Endothelial cell of umbilical vein (primary cell): ENCODE data around the gene FLNB. TPM values are rescaled to one million over a fixed set of nuclear protein-coding genes. Genes with fewer than 3 reads are reported as not detected.

Source experiments
- BruUV-seq: library from RNA; stranded (reverse); fragments of 400-500 nt; replicated peaks from 2 replicates; lab custom pipeline; 2021; lab: Mats Ljungman, UMichigan
- CTCF ChIA-PET: fragments of 300-600, 350-600 bp; sonication (Branson Sonifier 250); formaldehyde crosslinking; loops from one replicate; lab custom pipeline; 2021; ENCODE audit warnings: antibody characterized with exemption, inconsistent platforms; lab: Charles Lee
- POLR2A ChIA-PET: fragments of 300-600, 350-600 bp; sonication (Branson Sonifier 250); formaldehyde crosslinking; loops from one replicate; lab custom pipeline; 2021; ENCODE audit warnings: antibody characterized with exemption, inconsistent platforms; lab: Charles Lee
- DNase-seq: peaks from one replicate; pipeline ENCODE4 v3.0.0-alpha.2; 2011; ENCODE audit warnings: low read depth, low spot score
- FAIRE-seq: peaks from 2 replicates; lab custom pipeline; 2011; peaks lifted over from hg19 to GRCh38; lab: Jason Lieb, UNC
- H2AFZ ChIP-seq: 2 replicates; pipeline ENCODE4 v1.6.0; 2012; ENCODE audit warnings: low read depth, low read length, control low read depth, inconsistent platforms
- H3K27ac ChIP-seq: 2 replicates; pipeline ENCODE4 v1.5.1; 2011; ENCODE audit warnings: low read depth, mild to moderate bottlenecking, control low read depth, low read length, moderate library complexity; ENCODE audit not compliant: insufficient read depth
- H3K27me3 ChIP-seq, 2 experiments: 2 replicates each; pipeline versions ENCODE4 v1.6.0 to v1.6.1; 2011; ENCODE audit warnings: low read length in 2 of 2, mixed read lengths in 1 of 2; ENCODE audit not compliant: control insufficient read depth in 2 of 2, insufficient read depth in 2 of 2
- H3K36me3 ChIP-seq, 2 experiments: 2 replicates in 1 of 2; 3 replicates in 1 of 2; pipeline ENCODE4 v1.5.1; 2011; ENCODE audit warnings: low read length in 2 of 2, mild to moderate bottlenecking in 1 of 2, moderate library complexity in 1 of 2; ENCODE audit not compliant: control insufficient read depth in 2 of 2, insufficient read depth in 2 of 2; ENCODE audit errors: extremely low read depth in 1 of 2
- H3K4me1 ChIP-seq: 3 replicates; pipeline ENCODE4 v1.5.1; 2011; ENCODE audit warnings: mild to moderate bottlenecking, low read length; ENCODE audit not compliant: control insufficient read depth, insufficient read depth; ENCODE audit errors: extremely low read depth
- H3K4me2 ChIP-seq: 2 replicates; pipeline ENCODE4 v1.6.1; 2011; ENCODE audit warnings: low read length, control low read depth, mixed read lengths; ENCODE audit not compliant: insufficient read depth
- H3K4me3 ChIP-seq, 3 experiments: fragments of 200-600 bp in 1 of 3; sonication (generic), shearing (Covaris generic) in 1 of 3; replicated peaks in 1 of 3; 2 replicates each; pipeline ENCODE4 v1.5.1; 2011 to 2016; ENCODE audit warnings: control low read depth in 3 of 3, low read length in 3 of 3, mild to moderate bottlenecking in 2 of 3, inconsistent platforms in 1 of 3, low read depth in 1 of 3, moderate library complexity in 1 of 3; ENCODE audit not compliant: insufficient read depth in 1 of 3
- H3K79me2 ChIP-seq: 2 replicates; pipeline ENCODE4 v1.6.0; 2012; ENCODE audit warnings: low read length, inconsistent platforms; ENCODE audit not compliant: control insufficient read depth, insufficient read depth
- H3K9ac ChIP-seq: replicated peaks from 2 replicates; pipeline ENCODE3; 2011; ENCODE audit warnings: low read length, control low read depth; ENCODE audit not compliant: insufficient read depth; ENCODE audit errors: extremely low read depth
- H3K9me1 ChIP-seq: replicated peaks from 3 replicates; pipeline ENCODE4 v1.6.0; 2011; ENCODE audit warnings: mild to moderate bottlenecking, low read length; ENCODE audit not compliant: control insufficient read depth, insufficient read depth; ENCODE audit errors: extremely low read depth
- H3K9me3 ChIP-seq: replicated peaks from 2 replicates; pipeline ENCODE4 v1.5.1; 2012; ENCODE audit warnings: low read length, inconsistent platforms; ENCODE audit not compliant: control insufficient read depth, insufficient read depth
- H4K20me1 ChIP-seq: replicated peaks from 2 replicates; pipeline ENCODE3; 2011; ENCODE audit warnings: mild to moderate bottlenecking, low read length; ENCODE audit not compliant: control insufficient read depth, insufficient read depth; ENCODE audit errors: extremely low read depth
- CTCF ChIP-seq, 2 donors: IDR thresholded peaks; 1 replicate in 1 of 2; 2 replicates in 1 of 2; pipeline ENCODE4 v1.5.1; 2011; ENCODE audit warnings: low read length in 2 of 2, mild to moderate bottlenecking in 2 of 2, moderate library complexity in 2 of 2, control low read depth in 1 of 2, inconsistent platforms in 1 of 2, low read depth in 1 of 2; ENCODE audit not compliant: insufficient read depth in 1 of 2; ENCODE audit errors: extremely low read depth in 1 of 2
- EZH2 ChIP-seq: IDR thresholded peaks from 2 replicates; pipeline ENCODE4 v1.6.1; 2012; ENCODE audit warnings: borderline replicate concordance, low read depth, mild to moderate bottlenecking, moderate library complexity, low read length, inconsistent platforms; ENCODE audit not compliant: severe bottlenecking
- FOS ChIP-seq: IDR thresholded peaks from 2 replicates; pipeline ENCODE4 v1.6.1; 2011; ENCODE audit warnings: mild to moderate bottlenecking, low read length, moderate library complexity, borderline replicate concordance; ENCODE audit not compliant: insufficient read depth
- GATA2 ChIP-seq: IDR thresholded peaks from 2 replicates; pipeline ENCODE4 v1.7.0; 2011; ENCODE audit warnings: low read depth, mild to moderate bottlenecking, moderate library complexity, mixed read lengths, low read length; ENCODE audit not compliant: insufficient read length, insufficient read depth
- JUN ChIP-seq: IDR thresholded peaks from 2 replicates; pipeline ENCODE4 v1.6.1; 2011; ENCODE audit warnings: borderline replicate concordance, low read depth; ENCODE audit not compliant: insufficient read length, insufficient read depth
- MAX ChIP-seq: IDR thresholded peaks from 2 replicates; pipeline ENCODE4 v1.6.1; 2011; ENCODE audit not compliant: insufficient read depth, insufficient read length
- POLR2A ChIP-seq: IDR thresholded peaks from 2 replicates; pipeline ENCODE4 v1.6.1; 2012; ENCODE audit warnings: low read depth, mild to moderate bottlenecking, control low read depth, low read length
- POLR2AphosphoS5 ChIP-seq: IDR thresholded peaks from 2 replicates; pipeline ENCODE4 v1.6.1; 2012; ENCODE audit warnings: low read depth, mild to moderate bottlenecking, control low read depth, low read length, moderate library complexity; ENCODE audit not compliant: insufficient read depth
- dilution Hi-C: fragments of 300-500 bp; cut with MboI; formaldehyde crosslinking; loops from one replicate; pipeline ENCODE4 v1.15.0; 2019; ENCODE audit warnings: low sequenced_read_pairs; ENCODE audit not compliant: extremely low pct_ligation_motif_present
- intact Hi-C: fragments of 100-400 bp; cut with micrococcal nuclease; formaldehyde crosslinking; loops from one replicate; pipeline ENCODE4 v1.10.0; 2022
- polyA plus RNA-seq, 4 experiments: library from polyadenylated mRNA; depleted of rRNA in 3 of 4; stranded (reverse) in 3 of 4; unstranded in 1 of 4; fragments of >200 nt; gene quantifications; 2 replicates each; pipeline versions ENCODE4 v1.2.1 to v1.2.3, GENCODE V29; 2011 to 2012; ENCODE audit warnings: missing spikeins in 1 of 4
- total RNA-seq: library from RNA; stranded (reverse); gene quantifications from 2 replicates; pipeline ENCODE4 v1.2.3, GENCODE V29; 2021

Gene FLNB
- total and polyA plus RNA-seq, 2 donors (not counting 3 experiments of a cell fraction or from before 2014, with no cell fraction given): 479 to 670 TPM

DNA sequence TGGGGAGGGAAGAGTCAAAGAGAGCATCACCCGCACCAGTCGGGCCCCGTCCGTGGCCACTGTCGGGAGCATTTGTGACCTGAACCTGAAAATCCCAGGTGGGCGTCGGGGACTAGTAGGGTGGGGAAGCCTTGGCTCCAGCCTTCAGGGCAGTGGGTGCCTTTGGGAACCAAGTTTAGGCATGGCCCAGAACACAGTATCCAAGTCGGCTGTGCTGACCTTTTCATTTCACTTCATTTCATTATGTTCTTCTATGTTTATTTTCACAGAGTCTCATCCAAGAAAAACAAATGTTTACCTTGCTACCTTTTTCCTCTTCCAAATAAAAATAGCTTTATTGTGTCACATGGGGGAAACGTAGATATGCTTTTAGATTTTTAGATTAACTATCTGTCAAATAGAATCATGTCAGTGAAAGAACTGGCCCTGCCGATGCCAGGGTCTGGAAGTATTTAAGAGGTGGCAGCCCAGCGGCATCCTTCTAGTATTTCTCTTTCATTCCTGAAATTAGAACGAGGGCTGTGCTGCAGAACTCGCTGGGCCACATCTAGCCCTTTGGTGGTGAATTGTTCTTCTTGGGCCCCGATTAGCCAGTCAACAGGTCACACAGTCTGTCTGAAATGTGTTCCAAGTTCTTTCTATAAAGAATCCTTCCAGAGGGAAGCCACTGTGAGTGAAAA lies 142.0 kb downstream of the FLNB start:
- FAIRE-seq: no peak
- no peak overlapping the region for H3K27ac ChIP-seq
- POLR2A ChIA-PET: no interaction called here
- CTCF ChIA-PET: interaction anchor here (1.4 to 1.5 kb wide), 2 partner anchors 23 to 143 kb away, joined by 3 to 4 read pairs; no protein-coding TSS in a partner anchor
- H3K9me1 ChIP-seq: no peaks in the 10 kb centered on the region
- H4K20me1 ChIP-seq: no peaks in the 10 kb centered on the region
- no peak overlapping the region for H3K4me3 ChIP-seq
- BruUV-seq: no TSS peak
- H3K27me3 ChIP-seq: no peaks in the 10 kb centered on the region
- dilution Hi-C loops: loop anchor here (10.0 kb wide), 1 partner anchor 55 kb away; no protein-coding TSS in a partner anchor
- no peaks in the 10 kb centered on the region for H3K9me3 ChIP-seq
- H3K4me2 ChIP-seq: no peak overlapping the region
- H3K79me2 ChIP-seq: peaks cover 4% of the 10 kb centered on the region
- H2AFZ ChIP-seq: no peak overlapping the region
- intact Hi-C loops: no loop called here
- peaks cover 75 to 87% of the 10 kb centered on the region in 2 experiments for H3K36me3 ChIP-seq
- H3K4me1 ChIP-seq: no peaks in the 10 kb centered on the region
- DNase-seq: no peak
- TF ChIP-seq CTCF (IDR thresholded peaks at IDR 0.05; ENCODE audit: extremely low read depth in 1 of 2, insufficient read depth in 1 of 2, low read depth in 1 of 2, low read length in 2 of 2) (no peak), GATA2 (no peak), POLR2AphosphoS5 (no peak), MAX (no peak), EZH2 (no peak), JUN (no peak), POLR2A (no peak), FOS (no peak)
- H3K9ac ChIP-seq: no peak overlapping the region
